Suprapubic skin (tissue), 4 donors: Measurements from ENCODE around the gene KCNMB2.

Source experiments
- EP300 ChIP-seq: sonication (generic); formaldehyde crosslinking; IDR thresholded peaks from one replicate; pipeline ENCODE4 v1.6.1; 2017; ENCODE audit warnings: antibody characterized with exemption
- POLR2A ChIP-seq, 2 donors: fragments of 450-650 bp; IDR thresholded peaks; one replicate each; pipeline ENCODE4 v1.6.1; 2017; ENCODE audit warnings: antibody characterized with exemption in 2 of 2, mild to moderate bottlenecking in 2 of 2, moderate library complexity in 2 of 2
- POLR2AphosphoS5 ChIP-seq, 3 donors: sonication (generic); formaldehyde crosslinking; IDR thresholded peaks; one replicate each; pipeline ENCODE4 v1.6.1; 2017; ENCODE audit warnings: antibody characterized with exemption in 3 of 3
- TF ChIP-seq, protein P1 (sequence below), 2 donors: fragments of 200-600 bp in 1 of 2; fragments of 450-650 bp in 1 of 2; sonication (generic) in 1 of 2; IDR thresholded peaks; one replicate each; pipeline ENCODE4 v1.5.1; 2016 to 2019; ENCODE audit warnings: antibody characterized with exemption in 2 of 2, mild to moderate bottlenecking in 1 of 2, moderate library complexity in 1 of 2

GRCh38 chr3:178525251-178525650 is 11.0 kb upstream of the KCNMB2 start:
- TF ChIP-seq, protein P1, sequence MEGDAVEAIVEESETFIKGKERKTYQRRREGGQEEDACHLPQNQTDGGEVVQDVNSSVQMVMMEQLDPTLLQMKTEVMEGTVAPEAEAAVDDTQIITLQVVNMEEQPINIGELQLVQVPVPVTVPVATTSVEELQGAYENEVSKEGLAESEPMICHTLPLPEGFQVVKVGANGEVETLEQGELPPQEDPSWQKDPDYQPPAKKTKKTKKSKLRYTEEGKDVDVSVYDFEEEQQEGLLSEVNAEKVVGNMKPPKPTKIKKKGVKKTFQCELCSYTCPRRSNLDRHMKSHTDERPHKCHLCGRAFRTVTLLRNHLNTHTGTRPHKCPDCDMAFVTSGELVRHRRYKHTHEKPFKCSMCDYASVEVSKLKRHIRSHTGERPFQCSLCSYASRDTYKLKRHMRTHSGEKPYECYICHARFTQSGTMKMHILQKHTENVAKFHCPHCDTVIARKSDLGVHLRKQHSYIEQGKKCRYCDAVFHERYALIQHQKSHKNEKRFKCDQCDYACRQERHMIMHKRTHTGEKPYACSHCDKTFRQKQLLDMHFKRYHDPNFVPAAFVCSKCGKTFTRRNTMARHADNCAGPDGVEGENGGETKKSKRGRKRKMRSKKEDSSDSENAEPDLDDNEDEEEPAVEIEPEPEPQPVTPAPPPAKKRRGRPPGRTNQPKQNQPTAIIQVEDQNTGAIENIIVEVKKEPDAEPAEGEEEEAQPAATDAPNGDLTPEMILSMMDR (IDR thresholded peaks at IDR 0.05), result no peak
- TF ChIP-seq POLR2AphosphoS5 (IDR thresholded peaks at IDR 0.05) (no peak), POLR2A (IDR thresholded peaks at IDR 0.05) (no peak), EP300 (no peak)
